ENCODE measurements around the gene NAA30.
"Not testable (repeated sequence)": the region's sequence is repeated elsewhere in the genome, so short reads cannot be mapped to it uniquely, and the experiment has no call there.

NAA30 gene

GRCh38 chr14:57390037-57390805 lies at the start of gene NAA30:
Gene NAA30, plus strand, starts transcription at chr14:57390586. Its CDS starts 372 bp downstream, at chr14:57390958.
- DNase-seq (ENCODE audit: extremely low spot score), result peak; percentile 86
- ChIA-PET CTCF (no interaction called here), POLR2A (interaction anchor here (0.6 to 2.9 kb wide), 16 partner anchors 9 to 1006 kb away, joined by 3 to 14 read pairs (median 4); partner anchors contain the start of genes AP5M1, CCDC198 and EXOC5)
- TF ChIP-seq SP1 (IDR thresholded peaks at IDR 0.05) (no peak), LEF1 (IDR thresholded peaks at IDR 0.05; ENCODE audit: borderline replicate concordance) (no peak), ARNT (IDR thresholded peaks at IDR 0.05) (no peak), TARDBP (IDR thresholded peaks at IDR 0.05) (0 out of 2 replicates have a peak, but pooled peaks have one; percentile 32), CTBP1 (IDR thresholded peaks at IDR 0.05; ENCODE audit: borderline replicate concordance) (no peak), L3MBTL2 (conservative IDR thresholded peaks at IDR 0.05) (peak; percentile 71), HDGF (IDR thresholded peaks at IDR 0.05; ENCODE audit: borderline replicate concordance) (no peak), FOXA1 (IDR thresholded peaks at IDR 0.05) (no peak), ELF4 (IDR thresholded peaks at IDR 0.05) (no peak), PKNOX1 (IDR thresholded peaks at IDR 0.05) (no peak)

- POLR2A ChIA-PET; DNase-seq (ENCODE audit: extremely low spot score); CTCF ChIA-PET: not testable (repeated sequence)
Measured at GRCh38 chr14:57343545-57344297, 46.7 kb upstream of the NAA30 start.

GRCh38 chr14:57345106-57345505 lies 45.3 kb upstream of the NAA30 start:
- ChIA-PET CTCF (no interaction called here), POLR2A (no interaction called here)
- TF ChIP-seq ARNT (IDR thresholded peaks at IDR 0.05) (no peak), CTBP1 (IDR thresholded peaks at IDR 0.05; ENCODE audit: borderline replicate concordance) (no peak), ZNF384 (IDR thresholded peaks at IDR 0.05) (no peak), BHLHE40 (IDR thresholded peaks at IDR 0.05; ENCODE audit: borderline replicate concordance) (no peak), FOXM1 (IDR thresholded peaks at IDR 0.05; ENCODE audit: borderline replicate concordance) (no peak), FOXA1 (IDR thresholded peaks at IDR 0.05) (no peak), TARDBP (IDR thresholded peaks at IDR 0.05) (no peak), FOXK2 (IDR thresholded peaks at IDR 0.05) (no peak), HDGF (IDR thresholded peaks at IDR 0.05; ENCODE audit: borderline replicate concordance) (no peak), SUZ12 (IDR thresholded peaks at IDR 0.05) (no peak), SP1 (IDR thresholded peaks at IDR 0.05) (no peak), LEF1 (IDR thresholded peaks at IDR 0.05; ENCODE audit: borderline replicate concordance) (no peak), L3MBTL2 (conservative IDR thresholded peaks at IDR 0.05) (no peak), PKNOX1 (IDR thresholded peaks at IDR 0.05) (no peak), NFRKB (IDR thresholded peaks at IDR 0.05) (no peak)
- no peak for DNase-seq (ENCODE audit: extremely low spot score)

- ChIA-PET POLR2A (no interaction called here), CTCF (no interaction called here)
Measured at GRCh38 chr14:57346741-57347140, 43.6 kb upstream of the NAA30 start.

GRCh38 chr14:57352396-57353170 lies 37.8 kb upstream of the NAA30 start:
- ChIA-PET CTCF (no interaction called here), POLR2A (no interaction called here)
- DNase-seq (ENCODE audit: extremely low spot score), result no peak
- TF ChIP-seq LEF1 (IDR thresholded peaks at IDR 0.05; ENCODE audit: borderline replicate concordance) (no peak), L3MBTL2 (conservative IDR thresholded peaks at IDR 0.05) (no peak), BHLHE40 (IDR thresholded peaks at IDR 0.05; ENCODE audit: borderline replicate concordance) (no peak), PKNOX1 (IDR thresholded peaks at IDR 0.05) (no peak), FOXM1 (IDR thresholded peaks at IDR 0.05; ENCODE audit: borderline replicate concordance) (no peak), ARNT (IDR thresholded peaks at IDR 0.05) (no peak), ELF4 (IDR thresholded peaks at IDR 0.05) (no peak), FOXA1 (IDR thresholded peaks at IDR 0.05) (no peak), NFRKB (IDR thresholded peaks at IDR 0.05) (no peak), SUZ12 (IDR thresholded peaks at IDR 0.05) (no peak)

More at GRCh38 chr14:57346741-57347140, 43.6 kb upstream of the NAA30 start:
- TF ChIP-seq HDGF (IDR thresholded peaks at IDR 0.05; ENCODE audit: borderline replicate concordance) (no peak), FOXM1 (IDR thresholded peaks at IDR 0.05; ENCODE audit: borderline replicate concordance) (no peak), CTBP1 (IDR thresholded peaks at IDR 0.05; ENCODE audit: borderline replicate concordance) (no peak), ELF4 (IDR thresholded peaks at IDR 0.05) (no peak), BHLHE40 (IDR thresholded peaks at IDR 0.05; ENCODE audit: borderline replicate concordance) (no peak), ARNT (IDR thresholded peaks at IDR 0.05) (no peak), FOXA1 (IDR thresholded peaks at IDR 0.05) (no peak), SUZ12 (IDR thresholded peaks at IDR 0.05) (no peak), FOXK2 (IDR thresholded peaks at IDR 0.05) (no peak), SP1 (IDR thresholded peaks at IDR 0.05) (no peak), NFRKB (IDR thresholded peaks at IDR 0.05) (no peak), L3MBTL2 (conservative IDR thresholded peaks at IDR 0.05) (no peak), LEF1 (IDR thresholded peaks at IDR 0.05; ENCODE audit: borderline replicate concordance) (no peak), ZNF384 (IDR thresholded peaks at IDR 0.05) (no peak)
- no peak for DNase-seq (ENCODE audit: extremely low spot score)
